DOHH2 (cell line): ENCODE data around the gene MDP1.

Experiments used
- CTCF ChIP-seq: fragments of 200-600 bp; sonication (generic); IDR thresholded peaks from one replicate; pipeline ENCODE4 v1.5.1; 2014; ENCODE audit warnings: antibody characterized with exemption, mild to moderate bottlenecking, low read depth, low read length; ENCODE audit not compliant: poor library complexity, severe bottlenecking
- EZH2phosphoT487 ChIP-seq: fragments of 200-600 bp; sonication (generic); IDR thresholded peaks from 2 replicates; pipeline ENCODE4 v1.6.1; 2017; ENCODE audit warnings: borderline replicate concordance, mild to moderate bottlenecking, antibody characterized with exemption, low read length, moderate library complexity, mixed read lengths

GRCh38 chr14:24178399-24179178 is 37.3 kb downstream of the MDP1 start:
- TF ChIP-seq CTCF (no peak), EZH2phosphoT487 (no peak)
